ENCODE data around the gene DAAM1. TPM values are rescaled to one million over a fixed set of nuclear protein-coding genes. Genes with fewer than 3 reads are reported as not detected.

DAAM1 gene
- total RNA-seq, 1 experiment from 2014 or later = 13.3 TPM

DNA sequence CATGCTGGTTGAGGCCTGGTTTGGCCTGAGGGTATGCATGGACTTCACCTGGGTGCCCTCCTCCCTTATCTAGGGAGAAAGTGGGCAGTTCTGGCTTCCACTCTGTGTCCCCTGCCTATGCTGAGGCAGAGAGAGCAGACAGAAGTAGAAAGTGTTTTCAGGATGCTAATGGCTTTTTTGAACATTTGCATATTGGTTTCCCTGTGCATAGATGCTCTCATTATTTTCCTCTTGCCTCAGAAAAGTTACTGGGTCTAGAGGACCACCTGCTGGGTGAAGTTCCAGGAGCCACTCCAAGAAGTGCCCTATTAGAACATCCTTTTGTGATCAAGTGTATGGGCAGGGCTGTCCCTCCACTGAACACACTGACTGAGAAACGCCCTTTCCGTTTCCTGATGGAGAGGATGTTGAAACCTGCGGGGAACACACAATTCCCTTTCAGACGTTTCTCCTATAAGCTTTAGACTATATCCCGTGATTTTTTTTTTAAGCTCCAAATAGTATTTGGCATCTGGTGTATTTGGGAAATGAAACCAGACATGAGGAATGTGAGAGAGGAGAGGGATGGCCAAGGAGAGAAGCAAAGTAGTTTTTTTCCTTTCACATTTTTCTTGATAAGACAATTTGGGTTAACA lies 66.6 kb downstream of the DAAM1 start:
- no peaks in the 10 kb centered on the region for H3K9me3 ChIP-seq (ENCODE audit: control insufficient read depth, insufficient read depth, low read depth, low read length)
- H3K27ac ChIP-seq (ENCODE audit: low read length) = no peak overlapping the region
- H3K36me3 ChIP-seq (ENCODE audit: control insufficient read depth, insufficient read depth, low read length) = no peaks in the 10 kb centered on the region
- POLR2A ChIA-PET = no interaction called here
- TF ChIP-seq SIN3A (IDR thresholded peaks at IDR 0.05; ENCODE audit: borderline replicate concordance, insufficient read depth, low read depth, low read length) (no peak), POLR2AphosphoS5 (IDR thresholded peaks at IDR 0.05; ENCODE audit: low read depth, low read length) (no peak)
- in situ Hi-C loops (cut with HindIII; ENCODE audit: low pct_unique_long_range_greater_than_20kb, low sequenced_read_pairs) (no loop called here), intact Hi-C loops (cut with micrococcal nuclease; ENCODE audit: unreplicated experiment) (no loop called here)
- no TSS peak for BruUV-seq (replicated peaks)
- ATAC-seq (no peak), DNase-seq (ENCODE audit: low read depth, low spot score) (no peak)
- no peak overlapping the region for H3K4me3 ChIP-seq (ENCODE audit: low read depth in 2 of 2, low read length in 2 of 2)
- CTCF ChIA-PET = no interaction called here
- no peaks in the 10 kb centered on the region for H3K27me3 ChIP-seq (ENCODE audit: control insufficient read depth, insufficient read depth, low read length)
- peaks cover 5% of the 10 kb centered on the region; the same call in 1 of the 2 replicates for H3K4me1 ChIP-seq (ENCODE audit: control insufficient read depth, insufficient read depth, low read length)

DNA sequence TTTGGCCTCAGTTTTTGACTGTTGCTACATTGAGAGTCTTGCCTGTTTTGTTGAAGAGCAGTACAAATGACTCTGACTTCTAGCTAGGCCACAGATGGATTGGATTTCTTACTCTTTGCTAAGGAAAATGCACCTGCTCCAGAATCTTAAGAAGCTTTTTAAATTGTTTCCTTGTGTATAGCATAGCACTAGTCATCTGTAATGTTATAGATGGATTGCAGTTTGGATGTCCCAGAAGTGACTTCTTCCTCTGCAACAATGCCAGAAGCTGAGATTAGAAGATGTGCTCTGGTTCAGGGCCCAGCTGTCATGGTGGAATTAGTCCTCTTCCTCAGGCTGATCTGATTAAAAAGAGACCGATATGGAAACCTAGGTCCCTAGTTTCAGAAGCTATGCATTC lies 67.9 kb downstream of the DAAM1 start:
- no peak for TF ChIP-seq SIN3A (IDR thresholded peaks at IDR 0.05; ENCODE audit: borderline replicate concordance, insufficient read depth, low read depth, low read length)
- TF ChIP-seq, protein P1, sequence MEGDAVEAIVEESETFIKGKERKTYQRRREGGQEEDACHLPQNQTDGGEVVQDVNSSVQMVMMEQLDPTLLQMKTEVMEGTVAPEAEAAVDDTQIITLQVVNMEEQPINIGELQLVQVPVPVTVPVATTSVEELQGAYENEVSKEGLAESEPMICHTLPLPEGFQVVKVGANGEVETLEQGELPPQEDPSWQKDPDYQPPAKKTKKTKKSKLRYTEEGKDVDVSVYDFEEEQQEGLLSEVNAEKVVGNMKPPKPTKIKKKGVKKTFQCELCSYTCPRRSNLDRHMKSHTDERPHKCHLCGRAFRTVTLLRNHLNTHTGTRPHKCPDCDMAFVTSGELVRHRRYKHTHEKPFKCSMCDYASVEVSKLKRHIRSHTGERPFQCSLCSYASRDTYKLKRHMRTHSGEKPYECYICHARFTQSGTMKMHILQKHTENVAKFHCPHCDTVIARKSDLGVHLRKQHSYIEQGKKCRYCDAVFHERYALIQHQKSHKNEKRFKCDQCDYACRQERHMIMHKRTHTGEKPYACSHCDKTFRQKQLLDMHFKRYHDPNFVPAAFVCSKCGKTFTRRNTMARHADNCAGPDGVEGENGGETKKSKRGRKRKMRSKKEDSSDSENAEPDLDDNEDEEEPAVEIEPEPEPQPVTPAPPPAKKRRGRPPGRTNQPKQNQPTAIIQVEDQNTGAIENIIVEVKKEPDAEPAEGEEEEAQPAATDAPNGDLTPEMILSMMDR (IDR thresholded peaks at IDR 0.05) = no peak
- TF ChIP-seq POLR2AphosphoS5 (IDR thresholded peaks at IDR 0.05; ENCODE audit: low read depth, low read length) = no peak
- no peak for TF ChIP-seq TCF7L2 (IDR thresholded peaks at IDR 0.05; ENCODE audit: low read depth, low read length)
- TF ChIP-seq, protein P2, sequence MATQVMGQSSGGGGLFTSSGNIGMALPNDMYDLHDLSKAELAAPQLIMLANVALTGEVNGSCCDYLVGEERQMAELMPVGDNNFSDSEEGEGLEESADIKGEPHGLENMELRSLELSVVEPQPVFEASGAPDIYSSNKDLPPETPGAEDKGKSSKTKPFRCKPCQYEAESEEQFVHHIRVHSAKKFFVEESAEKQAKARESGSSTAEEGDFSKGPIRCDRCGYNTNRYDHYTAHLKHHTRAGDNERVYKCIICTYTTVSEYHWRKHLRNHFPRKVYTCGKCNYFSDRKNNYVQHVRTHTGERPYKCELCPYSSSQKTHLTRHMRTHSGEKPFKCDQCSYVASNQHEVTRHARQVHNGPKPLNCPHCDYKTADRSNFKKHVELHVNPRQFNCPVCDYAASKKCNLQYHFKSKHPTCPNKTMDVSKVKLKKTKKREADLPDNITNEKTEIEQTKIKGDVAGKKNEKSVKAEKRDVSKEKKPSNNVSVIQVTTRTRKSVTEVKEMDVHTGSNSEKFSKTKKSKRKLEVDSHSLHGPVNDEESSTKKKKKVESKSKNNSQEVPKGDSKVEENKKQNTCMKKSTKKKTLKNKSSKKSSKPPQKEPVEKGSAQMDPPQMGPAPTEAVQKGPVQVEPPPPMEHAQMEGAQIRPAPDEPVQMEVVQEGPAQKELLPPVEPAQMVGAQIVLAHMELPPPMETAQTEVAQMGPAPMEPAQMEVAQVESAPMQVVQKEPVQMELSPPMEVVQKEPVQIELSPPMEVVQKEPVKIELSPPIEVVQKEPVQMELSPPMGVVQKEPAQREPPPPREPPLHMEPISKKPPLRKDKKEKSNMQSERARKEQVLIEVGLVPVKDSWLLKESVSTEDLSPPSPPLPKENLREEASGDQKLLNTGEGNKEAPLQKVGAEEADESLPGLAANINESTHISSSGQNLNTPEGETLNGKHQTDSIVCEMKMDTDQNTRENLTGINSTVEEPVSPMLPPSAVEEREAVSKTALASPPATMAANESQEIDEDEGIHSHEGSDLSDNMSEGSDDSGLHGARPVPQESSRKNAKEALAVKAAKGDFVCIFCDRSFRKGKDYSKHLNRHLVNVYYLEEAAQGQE (IDR thresholded peaks at IDR 0.05; ENCODE audit: insufficient read depth in 1 of 2, low read depth in 2 of 2, low read length in 1 of 2) = no peak
- DNase-seq (ENCODE audit: low read depth, low spot score) (no peak), ATAC-seq (no peak)
- intact Hi-C loops (cut with micrococcal nuclease; ENCODE audit: unreplicated experiment) (no loop called here), in situ Hi-C loops (cut with HindIII; ENCODE audit: low pct_unique_long_range_greater_than_20kb, low sequenced_read_pairs) (no loop called here)
- Histone ChIP-seq H3K36me3 (ENCODE audit: control insufficient read depth, insufficient read depth, low read length) (no peaks in the 10 kb centered on the region), H3K4me1 (ENCODE audit: control insufficient read depth, insufficient read depth, low read length) (peaks cover 5% of the 10 kb centered on the region; the same call in 1 of the 2 replicates), H3K27me3 (ENCODE audit: control insufficient read depth, insufficient read depth, low read length) (no peaks in the 10 kb centered on the region), H3K4me3 (ENCODE audit: low read depth in 2 of 2, low read length in 2 of 2) (no peak overlapping the region), H3K27ac (ENCODE audit: low read length) (no peak overlapping the region), H3K9me3 (ENCODE audit: control insufficient read depth, insufficient read depth, low read depth, low read length) (no peaks in the 10 kb centered on the region)
- ChIA-PET POLR2A (no interaction called here), CTCF (no interaction called here)
- no TSS peak for BruUV-seq (replicated peaks)

DNA sequence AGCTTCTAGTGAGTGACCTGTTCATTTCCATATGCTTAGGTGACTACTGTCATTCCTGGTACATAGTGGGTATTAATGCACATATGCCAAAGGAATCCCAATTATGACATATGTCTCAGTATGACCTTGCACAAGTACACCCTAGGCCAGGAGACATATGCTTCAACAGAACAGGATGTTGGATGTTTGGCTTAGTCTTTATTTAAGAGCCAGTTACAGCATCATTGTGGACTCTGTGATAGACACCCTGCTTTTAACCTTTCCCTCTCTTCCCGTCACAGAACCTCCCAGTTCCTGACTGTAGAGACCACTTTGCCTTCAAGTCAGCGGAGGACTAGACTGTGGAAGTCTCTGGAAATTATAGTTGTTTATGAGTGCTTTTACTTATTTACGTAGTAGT lies 72.9 kb downstream of the DAAM1 start:
- CTCF ChIA-PET = no interaction called here
- no peaks in the 10 kb centered on the region for H3K36me3 ChIP-seq (ENCODE audit: control insufficient read depth, insufficient read depth, low read length)
- TF ChIP-seq SIN3A (IDR thresholded peaks at IDR 0.05; ENCODE audit: borderline replicate concordance, insufficient read depth, low read depth, low read length) (no peak), POLR2AphosphoS5 (IDR thresholded peaks at IDR 0.05; ENCODE audit: low read depth, low read length) (no peak), TCF7L2 (IDR thresholded peaks at IDR 0.05; ENCODE audit: low read depth, low read length) (no peak)
- TF ChIP-seq, protein P1 (IDR thresholded peaks at IDR 0.05) = no peak
- TF ChIP-seq, protein P2 (IDR thresholded peaks at IDR 0.05; ENCODE audit: insufficient read depth in 1 of 2, low read depth in 2 of 2, low read length in 1 of 2) = no peak
- in situ Hi-C loops (cut with HindIII; ENCODE audit: low pct_unique_long_range_greater_than_20kb, low sequenced_read_pairs) = no loop called here
- DNase-seq (ENCODE audit: low read depth, low spot score) = no peak
- no peak overlapping the region for H3K4me3 ChIP-seq (ENCODE audit: low read depth in 2 of 2, low read length in 2 of 2)
- no peak for ATAC-seq
- intact Hi-C loops (cut with micrococcal nuclease; ENCODE audit: unreplicated experiment) = no loop called here
- H3K27me3 ChIP-seq (ENCODE audit: control insufficient read depth, insufficient read depth, low read length) = no peaks in the 10 kb centered on the region
- POLR2A ChIA-PET = no interaction called here
- no TSS peak for BruUV-seq (replicated peaks)
- no peak overlapping the region for H3K27ac ChIP-seq (ENCODE audit: low read length)
- no peaks in the 10 kb centered on the region for H3K9me3 ChIP-seq (ENCODE audit: control insufficient read depth, insufficient read depth, low read depth, low read length)
- no peaks in the 10 kb centered on the region for H3K4me1 ChIP-seq (ENCODE audit: control insufficient read depth, insufficient read depth, low read length)

Measured in Panc1 (cell line).